Mucosa of rectum (tissue), 2 donors: ENCODE measurements around the gene ARHGEF40.

Experiments
- H3K27ac ChIP-seq, 2 donors: one replicate each; pipeline ENCODE4 v1.7.0; 2013; ENCODE audit warnings: inconsistent platforms in 2 of 2, low read depth in 2 of 2, low read length in 2 of 2
- H3K27me3 ChIP-seq, 2 donors: one replicate each; pipeline ENCODE4 v1.7.0; 2013; ENCODE audit warnings: low read length in 2 of 2; ENCODE audit not compliant: control insufficient read depth in 2 of 2, insufficient read depth in 2 of 2
- H3K36me3 ChIP-seq, 2 donors: one replicate each; pipeline ENCODE4 v1.7.0; 2013; ENCODE audit warnings: low read length in 2 of 2; ENCODE audit not compliant: control insufficient read depth in 2 of 2, insufficient read depth in 2 of 2
- H3K4me1 ChIP-seq, 2 donors: one replicate each; pipeline ENCODE4 v1.7.0; 2013; ENCODE audit warnings: low read length in 2 of 2, mild to moderate bottlenecking in 1 of 2; ENCODE audit not compliant: control insufficient read depth in 2 of 2, insufficient read depth in 2 of 2
- H3K4me3 ChIP-seq, 2 donors: one replicate each; pipeline ENCODE4 v1.7.0; 2013; ENCODE audit warnings: low read length in 2 of 2
- H3K9ac ChIP-seq, 2 donors: one replicate each; pipeline ENCODE4 v1.7.0; 2013; ENCODE audit warnings: low read length in 2 of 2, low read depth in 1 of 2, mild to moderate bottlenecking in 1 of 2
- H3K9me3 ChIP-seq, 2 donors: one replicate each; pipeline ENCODE4 v1.7.0; 2013; ENCODE audit warnings: low read length in 2 of 2; ENCODE audit not compliant: control insufficient read depth in 2 of 2
- donor health status: healthy.
- donor health status: Normal muscosa, but diverticular disease.

ARHGEF40 gene

DNA sequence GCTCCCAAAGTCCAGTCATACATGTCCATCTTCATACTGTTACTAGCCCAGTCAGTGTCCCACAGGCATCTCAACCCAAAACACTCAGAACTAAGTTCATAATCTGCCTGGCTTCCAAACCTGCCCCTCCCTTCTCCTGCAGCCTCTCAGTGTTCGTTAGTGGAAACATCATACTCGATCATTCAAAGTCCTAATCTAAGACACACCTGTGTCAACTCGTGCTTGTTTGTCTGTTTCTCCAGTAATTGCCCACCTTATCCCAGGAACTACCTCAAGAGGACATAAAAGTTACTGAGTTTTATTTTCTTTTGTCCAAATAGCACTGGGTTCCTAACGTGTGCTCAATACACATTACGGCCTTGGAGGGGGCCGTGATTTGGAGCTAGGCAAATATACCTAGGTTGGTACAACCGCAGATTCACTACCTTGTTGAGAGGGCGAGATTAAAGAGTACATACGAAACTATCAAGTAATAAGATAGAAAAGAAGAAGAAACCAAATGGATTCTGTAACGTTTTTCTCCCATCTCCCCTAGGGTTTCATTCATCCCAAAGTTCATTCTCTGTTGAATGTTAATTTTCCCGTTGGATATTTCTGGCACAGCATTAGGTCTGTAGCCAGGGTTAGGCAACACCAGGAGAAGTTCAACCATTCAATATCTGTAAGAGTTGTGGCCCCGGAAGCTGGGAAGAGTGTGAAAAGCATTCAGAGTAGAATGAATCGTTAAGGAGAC is 9.3 kb upstream of the ARHGEF40 start:
- no peaks in the 10 kb centered on the region for H3K27me3 ChIP-seq
- no peaks in the 10 kb centered on the region for H3K9me3 ChIP-seq
- H3K9ac ChIP-seq: peak overlapping the region in 1 of 2 donors; percentile 27
- H3K4me1 ChIP-seq: peaks cover 10 to 16% of the 10 kb centered on the region in 2 donors
- peak overlapping the region; percentile 59 to 81 for H3K27ac ChIP-seq
- no peaks in the 10 kb centered on the region for H3K36me3 ChIP-seq
- H3K4me3 ChIP-seq: peak overlapping the region in 1 of 2 donors; percentile 58

DNA sequence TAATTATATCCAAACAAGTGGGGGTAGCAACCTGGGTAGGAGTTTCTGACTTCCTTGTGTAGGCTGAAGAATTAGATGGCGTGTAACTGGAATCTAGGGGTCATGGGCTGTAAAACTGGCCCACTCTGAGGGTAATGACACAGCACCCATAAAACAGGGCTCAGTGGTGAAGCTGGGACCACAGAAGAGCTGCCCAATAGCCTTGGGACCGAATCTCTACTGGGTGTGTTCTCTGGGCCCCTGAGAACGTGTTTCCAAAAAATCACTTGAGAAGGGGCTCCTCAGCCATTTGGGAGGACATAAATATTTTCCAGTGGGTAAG is 8.8 kb upstream of the ARHGEF40 start:
- peaks cover 7 to 13% of the 10 kb centered on the region in 2 donors for H3K4me1 ChIP-seq
- peak overlapping the region in 1 of 2 donors; percentile 32 for H3K4me3 ChIP-seq
- no peaks in the 10 kb centered on the region for H3K9me3 ChIP-seq
- H3K9ac ChIP-seq: no peak overlapping the region
- no peaks in the 10 kb centered on the region for H3K27me3 ChIP-seq
- H3K36me3 ChIP-seq: no peaks in the 10 kb centered on the region
- peak overlapping the region; percentile 59 to 81 for H3K27ac ChIP-seq

DNA sequence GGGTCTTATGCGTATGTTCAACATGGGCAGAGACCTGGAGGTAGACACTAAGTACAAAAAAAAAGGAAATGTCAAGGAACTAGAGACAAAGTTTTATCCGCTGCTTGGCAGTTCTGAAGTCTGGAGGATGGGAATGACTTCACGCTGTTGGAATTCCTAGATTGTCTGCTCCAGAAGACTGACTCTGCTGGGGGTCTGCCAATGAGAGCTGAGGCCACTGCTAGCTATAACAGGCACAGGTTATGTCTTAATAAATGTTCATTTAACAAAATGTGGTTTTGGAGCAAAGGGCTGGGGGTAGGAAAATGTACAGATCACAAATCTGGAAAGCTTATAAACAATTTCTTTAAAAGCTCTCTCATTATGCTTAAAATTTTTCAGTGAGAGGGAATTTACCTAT is 6.6 kb upstream of the ARHGEF40 start:
- Histone ChIP-seq H3K9me3 (no peaks in the 10 kb centered on the region), H3K9ac (no peak overlapping the region), H3K27ac (peak overlapping the region in 1 of 2 donors; percentile 48), H3K4me1 (peaks cover 6 to 9% of the 10 kb centered on the region in 2 donors), H3K27me3 (no peaks in the 10 kb centered on the region), H3K36me3 (no peaks in the 10 kb centered on the region), H3K4me3 (no peak overlapping the region)

DNA sequence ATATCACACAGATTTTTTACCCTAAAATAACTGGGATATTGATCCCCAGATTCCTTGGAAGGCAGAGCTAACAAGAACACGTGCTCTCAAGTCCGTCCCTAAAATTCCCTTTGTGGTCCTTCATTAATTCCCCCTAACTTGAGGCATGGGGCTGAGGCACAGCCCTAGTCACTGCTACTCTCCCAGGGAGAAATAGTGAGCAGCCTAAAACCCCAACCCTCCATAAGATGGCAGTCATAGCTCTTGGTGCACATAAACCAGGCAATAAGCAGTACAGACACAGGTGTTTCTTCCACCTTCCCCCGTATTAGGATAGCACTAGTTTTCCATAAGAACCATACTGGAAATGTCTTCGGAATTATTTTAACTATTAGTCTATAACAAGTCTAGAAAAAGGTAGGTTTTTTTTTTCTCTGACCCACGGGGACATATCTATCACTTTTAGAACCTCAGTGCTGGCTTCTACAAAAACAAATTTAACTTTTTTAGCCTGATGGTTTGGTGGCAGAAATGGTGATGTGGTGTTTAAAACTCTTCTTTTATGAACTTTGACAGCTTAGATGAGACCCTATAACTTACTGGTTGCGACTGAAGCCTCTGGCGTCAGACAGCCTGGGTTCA is 3.1 kb upstream of the ARHGEF40 start:
- Histone ChIP-seq H3K9me3 (no peaks in the 10 kb centered on the region), H3K36me3 (no peaks in the 10 kb centered on the region), H3K4me1 (peaks cover 25% of the 10 kb centered on the region in 2 donors), H3K27ac (no peak overlapping the region), H3K4me3 (no peak overlapping the region), H3K27me3 (no peaks in the 10 kb centered on the region), H3K9ac (no peak overlapping the region)

DNA sequence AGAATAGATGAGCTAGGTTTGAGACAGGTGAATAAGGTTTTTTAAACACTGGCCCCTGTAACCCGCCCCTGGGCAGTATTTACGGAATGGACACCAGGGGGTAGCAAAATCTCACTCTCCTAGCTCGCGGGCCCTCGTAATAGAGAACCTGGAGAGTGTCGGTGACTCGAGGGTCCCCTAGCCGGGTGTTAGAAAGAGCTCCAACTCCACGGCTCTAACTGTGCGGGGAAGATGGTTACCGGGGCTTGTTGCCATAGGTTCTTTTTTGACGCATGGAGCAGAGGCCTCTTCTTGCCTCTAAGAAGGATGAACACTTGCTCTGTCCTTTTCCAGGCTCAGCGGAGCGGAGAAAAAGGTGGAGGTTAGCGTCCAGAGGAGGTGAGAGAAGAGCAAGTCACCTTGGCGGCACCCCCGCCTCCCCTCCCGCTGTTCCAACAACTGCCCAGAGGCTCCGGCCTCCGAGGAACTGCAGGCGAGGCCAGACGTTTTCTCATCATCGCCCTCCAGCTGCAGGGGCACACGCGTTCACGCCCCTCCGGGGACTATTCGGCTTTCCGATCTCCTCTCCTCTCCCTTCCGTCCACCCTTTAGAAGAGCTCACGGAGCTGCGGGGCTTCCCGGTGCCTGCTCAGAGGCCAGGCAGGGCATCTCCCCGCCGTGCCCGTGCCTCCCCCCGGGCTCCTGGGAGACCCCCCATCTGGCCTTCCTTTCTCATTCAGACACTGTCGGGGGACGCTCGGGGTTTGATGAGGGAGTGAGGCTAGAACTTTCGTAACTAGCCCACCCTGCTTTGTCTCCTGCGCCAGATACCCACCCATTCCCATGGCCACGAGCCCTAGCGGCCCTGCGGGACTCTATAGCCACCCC is 1.4 kb upstream of the ARHGEF40 start:
- H3K27ac ChIP-seq: peak overlapping the region; percentile 18 to 93
- no peaks in the 10 kb centered on the region for H3K9me3 ChIP-seq
- peak overlapping the region; percentile 52 to 70 for H3K4me3 ChIP-seq
- peaks cover 33% of the 10 kb centered on the region in 2 donors for H3K4me1 ChIP-seq
- H3K9ac ChIP-seq: peak overlapping the region; percentile 68 to 83
- peaks cover 6 to 8% of the 10 kb centered on the region in 2 donors for H3K36me3 ChIP-seq
- H3K27me3 ChIP-seq: no peaks in the 10 kb centered on the region

DNA sequence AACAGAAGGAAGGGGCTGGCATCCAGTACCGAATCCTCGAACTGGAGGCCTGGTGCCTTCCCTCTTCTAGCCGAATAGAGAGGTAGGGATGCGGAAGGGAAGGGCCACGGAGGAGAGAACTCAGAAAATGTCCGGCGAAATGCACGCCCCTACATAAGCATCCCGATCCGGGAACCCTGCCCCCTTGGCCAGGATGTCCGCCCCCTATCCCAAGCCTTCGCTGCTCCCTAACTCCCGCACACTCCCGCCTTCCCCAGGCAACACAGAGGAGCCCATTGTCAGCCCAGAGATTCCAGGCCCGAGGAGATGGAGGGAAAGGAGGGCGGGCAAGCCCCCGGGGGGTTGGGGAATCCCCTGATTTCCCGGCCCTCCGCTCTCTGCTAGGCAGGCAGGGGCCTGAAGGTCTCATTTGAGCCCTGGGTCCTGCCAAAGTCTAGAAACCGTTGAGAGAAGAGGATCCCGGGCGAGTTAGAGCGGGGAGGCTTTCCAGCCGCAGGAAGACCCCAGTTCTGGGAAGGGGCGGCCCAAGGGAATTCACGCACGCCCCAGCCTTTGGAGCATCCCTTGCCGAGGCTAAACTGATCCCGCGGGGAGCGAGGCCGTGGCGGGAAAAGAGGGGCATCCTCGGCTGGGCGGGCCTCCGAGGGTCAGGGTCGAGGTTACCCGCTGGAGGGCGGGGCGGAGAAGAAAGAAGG is 569 bp upstream of the ARHGEF40 start:
- peak overlapping the region; percentile 18 to 93 for H3K27ac ChIP-seq
- H3K4me1 ChIP-seq: peaks cover 33% of the 10 kb centered on the region in 2 donors
- H3K9ac ChIP-seq: peak overlapping the region; percentile 68 to 83
- H3K27me3 ChIP-seq: no peaks in the 10 kb centered on the region
- peaks cover 7 to 10% of the 10 kb centered on the region in 2 donors for H3K36me3 ChIP-seq
- H3K9me3 ChIP-seq: no peaks in the 10 kb centered on the region
- H3K4me3 ChIP-seq: peak overlapping the region; percentile 52 to 70

DNA sequence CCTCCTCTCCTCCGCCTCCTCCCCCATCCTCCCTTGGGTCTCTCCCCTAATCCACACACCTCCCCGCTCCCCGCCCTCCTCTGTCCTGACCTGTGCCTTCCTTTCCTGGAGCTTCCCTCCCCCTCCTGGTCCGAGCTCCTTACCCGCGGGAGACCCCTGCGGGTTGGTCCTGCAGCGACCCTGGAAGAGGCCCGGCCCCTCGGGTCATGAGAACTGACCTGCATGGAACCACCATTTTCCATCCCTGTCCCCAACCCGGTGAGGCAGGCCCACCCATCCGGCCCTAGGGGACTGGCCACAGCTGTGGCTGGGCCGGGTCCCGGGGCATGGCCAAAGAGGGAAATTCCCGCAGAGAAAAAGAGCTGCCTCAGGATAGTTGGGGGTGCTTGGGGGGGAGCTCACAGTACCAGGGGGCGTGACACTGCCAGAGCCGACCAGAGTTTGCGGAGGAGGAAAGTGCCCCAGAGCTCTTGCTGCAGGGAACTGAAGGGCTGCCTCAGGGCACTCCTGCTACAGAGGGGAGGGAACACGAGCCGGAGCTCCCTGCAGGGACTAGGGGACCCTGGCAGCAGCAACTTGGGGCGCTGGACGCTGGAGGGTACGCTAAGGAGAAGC is 613 bp downstream of the ARHGEF40 start:
- H3K9me3 ChIP-seq: no peaks in the 10 kb centered on the region
- peaks cover 33% of the 10 kb centered on the region in 2 donors for H3K4me1 ChIP-seq
- peak overlapping the region; percentile 83 to 89 for H3K9ac ChIP-seq
- H3K27ac ChIP-seq: peak overlapping the region; percentile 83 to 93
- no peaks in the 10 kb centered on the region for H3K27me3 ChIP-seq
- peaks cover 13 to 22% of the 10 kb centered on the region in 2 donors for H3K36me3 ChIP-seq
- H3K4me3 ChIP-seq: peak overlapping the region; percentile 86 to 87

DNA sequence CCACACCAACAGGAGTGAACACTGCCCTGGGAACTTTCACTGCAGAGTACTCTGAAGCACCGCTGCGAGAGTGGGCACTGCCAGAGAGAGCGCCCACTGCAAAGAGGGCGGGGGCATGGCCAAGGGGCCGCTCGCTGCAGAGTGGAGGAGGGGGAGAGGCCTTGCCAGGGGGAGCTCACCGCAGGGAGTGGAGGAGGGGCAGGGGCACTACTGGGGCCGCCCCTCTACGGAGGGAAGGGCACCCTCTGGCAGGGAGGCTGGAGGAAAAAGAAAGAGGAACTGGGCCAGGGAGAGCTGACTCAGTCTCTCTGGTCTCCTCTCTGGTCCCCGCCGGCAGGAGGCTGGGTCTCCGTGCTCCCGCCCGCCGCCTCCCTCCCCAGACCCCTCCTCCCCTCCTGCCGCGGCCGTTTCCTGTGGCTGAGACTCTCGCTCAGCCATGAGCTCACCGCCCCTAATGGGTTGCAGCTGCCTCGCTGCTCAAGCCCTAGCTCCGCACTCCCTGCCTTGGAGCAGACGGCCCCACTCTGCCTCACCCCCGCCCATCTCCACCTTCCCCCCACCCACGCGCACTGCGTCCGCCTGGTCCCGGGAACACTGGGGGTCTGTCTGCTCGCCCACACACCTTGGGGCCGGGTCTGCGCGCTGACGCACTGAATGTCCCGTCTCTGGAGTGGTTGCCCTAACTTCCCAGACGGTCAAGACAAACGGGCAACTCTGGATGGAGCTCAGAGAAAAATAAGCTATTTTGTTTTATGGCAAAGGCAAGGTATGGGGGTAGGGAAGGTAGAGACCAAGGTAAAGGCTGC is 1.3 kb downstream of the ARHGEF40 start:
- Histone ChIP-seq H3K27ac (peak overlapping the region; percentile 83 to 93), H3K4me3 (peak overlapping the region; percentile 86 to 87), H3K9me3 (no peaks in the 10 kb centered on the region), H3K4me1 (peaks cover 33% of the 10 kb centered on the region in 2 donors), H3K27me3 (no peaks in the 10 kb centered on the region), H3K9ac (peak overlapping the region; percentile 83 to 89), H3K36me3 (peaks cover 19 to 29% of the 10 kb centered on the region in 2 donors)

DNA sequence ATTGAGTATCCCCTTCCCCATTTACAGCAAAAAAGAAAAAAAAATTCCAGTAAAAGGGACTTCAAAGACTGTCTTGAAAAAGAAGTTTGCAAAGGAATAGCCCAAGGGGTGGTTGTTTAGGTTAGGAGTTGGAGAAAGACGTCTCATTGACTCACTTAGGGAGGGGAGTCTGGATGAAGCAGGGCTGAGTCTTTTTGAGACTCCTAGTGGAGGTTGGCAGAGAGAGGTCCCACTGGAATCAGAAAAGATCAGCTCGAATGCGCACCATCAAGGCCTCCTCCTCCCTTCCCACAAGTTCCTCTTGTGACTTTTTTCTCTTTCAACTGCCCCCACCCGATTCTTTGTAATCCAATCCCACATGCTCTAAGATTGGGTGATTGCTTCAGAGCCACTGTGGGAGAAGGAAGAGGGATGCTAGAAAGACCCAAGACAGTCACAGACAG is 1.9 kb downstream of the ARHGEF40 start:
- peak overlapping the region; percentile 9 to 83 for H3K9ac ChIP-seq
- peaks cover 22 to 34% of the 10 kb centered on the region in 2 donors for H3K36me3 ChIP-seq
- H3K27me3 ChIP-seq: no peaks in the 10 kb centered on the region
- peak overlapping the region; percentile 83 to 93 for H3K27ac ChIP-seq
- H3K4me3 ChIP-seq: peak overlapping the region; percentile 86 to 87
- H3K4me1 ChIP-seq: peaks cover 33% of the 10 kb centered on the region in 2 donors
- no peaks in the 10 kb centered on the region for H3K9me3 ChIP-seq
